HG03108 (cell line): ENCODE results near the gene LHX3.

ENCODE experiments used
- ATAC-seq: cut with Tn5 transposase; IDR thresholded peaks from one replicate; pipeline ENCODE4 v1.9.1; 2021; ENCODE audit warnings: moderate library complexity; ENCODE audit not compliant: unreplicated experiment

Gene LHX3

GRCh38 chr9:136209786-136210185 is 4.9 kb upstream of the LHX3 start:
- no peak for ATAC-seq

GRCh38 chr9:136209232-136209631 is 4.3 kb upstream of the LHX3 start:
- no peak for ATAC-seq

DNA sequence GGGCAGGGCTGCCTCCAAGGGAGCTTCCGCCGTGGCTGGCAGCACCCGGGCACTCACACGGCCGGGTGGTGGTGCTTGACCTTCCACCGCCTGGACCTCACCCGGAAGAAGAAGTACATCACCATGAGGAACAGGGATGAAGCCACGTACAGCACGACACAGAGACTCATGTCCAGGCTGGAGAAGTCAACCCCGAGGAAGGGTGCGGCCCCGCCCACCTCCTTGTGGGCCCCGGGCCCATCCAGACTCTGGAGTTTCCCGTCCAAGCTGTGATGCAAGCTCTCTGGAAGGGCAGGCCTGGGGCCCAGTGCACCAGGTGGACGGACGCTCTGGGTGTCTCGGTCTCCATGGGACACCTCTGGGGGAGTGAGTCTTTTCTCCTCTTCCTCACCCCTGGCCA is 3.7 kb upstream of the LHX3 start:
- ATAC-seq: no peak

GRCh38 chr9:136207616-136208015 is 2.7 kb upstream of the LHX3 start:
- no peak for ATAC-seq

DNA sequence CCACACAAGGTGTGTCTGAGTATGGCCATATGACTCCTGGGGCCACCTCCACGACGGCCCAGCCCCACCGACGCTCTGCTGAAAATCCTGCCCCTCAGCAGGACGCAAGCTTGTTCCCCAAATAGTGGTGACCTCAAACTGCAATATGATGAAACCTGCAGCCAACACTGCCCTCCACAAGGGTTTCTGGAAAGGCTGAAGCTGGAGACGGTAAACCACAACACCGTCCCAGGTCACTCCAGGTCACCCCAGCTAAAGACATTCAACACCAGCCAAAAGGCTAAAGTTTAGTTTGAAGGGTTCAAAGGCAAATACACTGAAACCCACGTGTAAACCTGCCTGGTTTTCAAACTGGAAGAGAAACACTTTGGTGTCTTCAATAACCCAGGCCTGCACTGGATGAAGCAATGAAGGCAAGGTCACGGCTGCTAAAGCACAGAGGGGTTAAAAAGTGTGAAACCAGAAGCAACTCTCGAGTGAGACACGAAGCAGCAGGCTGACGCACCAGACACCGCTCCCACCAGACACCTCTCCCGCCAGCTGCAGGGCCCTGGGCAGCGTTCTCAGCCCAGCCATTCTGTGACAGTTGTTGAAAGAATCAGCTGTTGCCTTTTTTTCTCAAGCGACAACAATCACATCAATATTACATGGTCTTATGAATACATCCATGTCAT is 1.8 kb upstream of the LHX3 start:
- ATAC-seq: no peak

GRCh38 chr9:136205707-136205992 is 722 bp upstream of the LHX3 start:
- ATAC-seq: no peak

DNA sequence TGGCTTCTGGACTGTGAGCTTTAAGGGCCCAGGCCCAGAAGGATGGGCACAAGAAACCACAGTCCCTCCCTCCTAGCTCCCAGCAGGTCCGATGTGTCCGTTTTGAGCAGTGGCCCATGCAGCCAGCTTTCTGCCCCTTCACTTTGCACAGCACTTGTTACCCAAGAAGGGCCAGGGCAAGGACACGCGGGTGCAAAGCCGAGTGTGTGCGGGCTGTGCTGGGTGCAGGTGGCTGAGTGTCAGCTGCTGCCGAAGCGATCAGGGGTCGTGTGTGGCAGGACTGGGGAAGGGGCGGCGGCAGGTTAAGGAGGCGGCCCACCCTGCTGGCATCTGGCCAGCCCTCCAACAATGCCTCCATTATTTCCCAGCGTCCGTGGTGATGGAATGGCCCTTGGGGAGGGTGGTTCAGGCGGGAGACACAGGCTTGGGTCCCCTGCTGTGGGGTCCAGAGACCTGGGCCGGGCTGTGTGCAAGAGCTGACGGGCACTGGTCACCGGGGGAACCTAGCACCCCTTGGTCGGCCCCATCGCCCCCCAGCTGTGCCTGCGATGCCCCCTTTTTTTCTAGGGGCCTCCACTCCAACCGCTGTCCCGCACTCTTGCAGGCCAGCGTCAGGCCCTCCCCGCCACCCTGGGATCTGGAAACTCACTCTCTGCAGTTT is 653 bp downstream of the LHX3 start:
- ATAC-seq: no peak

GRCh38 chr9:136203408-136204144 is 1.4 kb downstream of the LHX3 start:
- no peak for ATAC-seq

DNA sequence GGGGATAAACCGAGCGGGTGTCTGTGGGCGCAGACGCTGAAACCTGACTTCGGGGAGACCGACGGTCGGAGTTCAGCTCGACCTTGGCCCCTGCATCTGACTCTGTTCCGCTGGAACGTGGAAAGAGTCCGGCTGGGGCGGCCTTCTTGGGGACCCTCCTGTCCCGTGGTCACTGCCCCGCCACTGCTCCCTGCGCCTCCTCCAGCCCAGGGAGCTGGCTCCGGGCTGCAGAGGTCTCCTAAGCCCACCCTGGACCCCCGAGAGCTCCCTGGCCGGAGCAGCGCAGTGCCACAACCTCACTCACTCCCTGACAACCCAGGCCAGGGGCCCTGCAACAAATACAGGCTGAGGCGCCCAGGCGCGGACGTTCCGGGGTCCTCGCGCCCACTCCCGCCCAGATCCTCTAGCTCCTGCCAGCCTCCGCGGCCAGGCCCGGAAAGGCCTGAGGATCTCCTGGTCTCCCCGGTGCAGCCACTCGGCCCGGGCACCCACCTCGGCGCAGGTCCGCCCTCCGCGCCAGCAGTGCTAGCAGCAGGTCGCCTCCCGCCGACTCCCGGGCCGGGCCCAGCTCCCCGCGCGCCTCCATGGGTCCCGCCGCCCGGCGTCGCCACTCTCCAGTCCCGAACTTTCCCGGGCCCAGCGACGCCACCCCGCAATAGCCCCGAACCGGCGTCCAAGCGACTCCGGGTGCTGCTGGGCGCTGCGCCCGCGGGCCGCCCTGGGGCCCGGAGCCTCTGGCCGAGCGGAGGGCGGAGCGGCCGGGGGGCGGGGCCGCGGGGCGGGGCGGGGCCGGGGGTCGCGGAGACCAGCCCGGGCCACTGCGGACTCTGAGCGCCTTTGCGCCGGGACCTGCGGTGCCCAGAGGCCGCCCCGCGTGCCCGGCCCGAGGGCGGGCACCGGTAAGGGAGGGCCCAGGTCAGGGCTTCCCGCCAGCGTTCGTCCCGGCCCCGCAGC is 2.2 kb downstream of the LHX3 start:
- ATAC-seq: no peak

- ATAC-seq: no peak
Observed at GRCh38 chr9:136201609-136202453, 3.1 kb downstream of the LHX3 start.

DNA sequence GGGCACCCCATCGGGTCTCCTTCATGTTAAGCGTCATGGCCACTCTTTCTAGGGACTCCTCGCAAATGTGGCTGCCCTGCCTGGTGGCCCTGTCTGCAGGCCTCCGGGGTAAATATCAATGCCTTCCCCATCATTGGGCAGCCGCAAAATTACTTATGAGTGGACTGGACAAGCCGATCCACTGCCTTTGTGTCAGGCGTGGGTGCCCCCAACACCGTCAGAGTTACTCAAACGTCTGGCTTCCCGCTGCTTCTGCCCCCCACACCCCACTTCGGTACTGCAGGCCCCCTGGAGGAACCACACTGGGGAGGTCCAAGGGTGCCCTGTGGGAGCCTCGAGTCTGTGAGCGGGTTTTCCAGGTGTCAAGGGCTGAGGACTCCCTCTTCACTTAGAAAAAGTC is 3.8 kb downstream of the LHX3 start:
- ATAC-seq: no peak

DNA sequence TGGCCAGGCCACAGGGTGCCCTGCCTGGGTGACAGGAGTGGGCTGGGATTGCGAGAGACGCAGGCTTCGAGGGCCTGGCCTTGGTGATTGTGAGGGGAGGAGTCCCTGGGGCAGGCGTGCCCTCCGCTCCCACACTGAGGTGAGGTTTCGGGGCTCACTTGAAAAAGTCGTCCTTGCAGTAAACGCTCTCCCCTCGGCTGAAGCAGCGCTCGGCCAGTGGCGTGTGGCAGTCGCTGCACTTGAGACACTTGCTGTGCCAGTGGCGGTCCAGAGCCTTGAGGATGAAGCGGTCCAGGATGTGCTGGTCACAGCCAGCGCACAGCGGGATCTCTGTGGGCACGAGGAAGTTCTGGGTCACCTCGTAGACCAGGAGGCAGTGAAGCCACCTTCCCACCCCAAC is 4.5 kb downstream of the LHX3 start:
- no peak for ATAC-seq

DNA sequence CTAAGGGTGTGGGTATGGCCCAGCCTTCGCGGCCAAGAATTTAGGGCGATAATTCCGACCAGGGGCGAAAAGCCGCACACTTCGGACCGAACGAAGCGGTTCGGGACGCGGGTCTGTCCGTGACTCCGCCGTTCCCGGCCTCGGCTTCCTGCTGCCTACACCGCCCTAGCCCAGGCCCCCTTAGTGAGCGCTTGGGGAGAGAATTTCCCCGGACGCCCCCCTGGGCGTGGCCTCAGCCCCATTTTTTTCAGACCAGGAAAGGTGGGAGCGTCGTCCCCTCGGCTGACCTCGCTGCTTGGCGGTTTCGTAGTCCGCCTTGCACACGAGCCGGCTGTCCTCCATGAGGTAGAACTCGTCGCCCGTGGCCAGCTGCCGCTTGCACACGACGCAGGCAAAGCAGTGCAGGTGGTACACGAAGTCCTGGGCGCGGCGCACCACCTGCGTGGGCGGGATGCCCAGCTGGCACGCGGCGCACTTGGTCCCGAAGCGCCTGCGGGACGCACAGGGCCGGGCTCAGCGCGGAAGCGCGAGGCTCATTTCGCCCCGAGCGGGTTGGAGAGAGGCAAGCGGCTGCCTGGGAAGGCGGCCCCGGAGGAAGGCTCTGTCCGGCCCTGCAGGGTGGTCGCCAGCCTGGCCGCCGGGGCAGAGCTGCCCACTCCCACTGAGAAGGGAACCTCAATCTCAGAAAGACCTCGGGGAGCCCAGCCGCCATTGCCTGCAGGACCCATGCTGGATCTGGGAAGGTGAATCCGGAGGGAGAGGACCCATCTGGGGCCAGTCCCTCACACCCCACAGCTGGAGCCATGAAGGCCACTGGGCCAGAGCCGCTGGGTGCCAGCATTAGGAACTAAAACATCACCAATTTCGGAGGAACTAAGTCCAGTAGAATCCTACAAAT is 5.3 kb downstream of the LHX3 start:
- ATAC-seq: no peak

DNA sequence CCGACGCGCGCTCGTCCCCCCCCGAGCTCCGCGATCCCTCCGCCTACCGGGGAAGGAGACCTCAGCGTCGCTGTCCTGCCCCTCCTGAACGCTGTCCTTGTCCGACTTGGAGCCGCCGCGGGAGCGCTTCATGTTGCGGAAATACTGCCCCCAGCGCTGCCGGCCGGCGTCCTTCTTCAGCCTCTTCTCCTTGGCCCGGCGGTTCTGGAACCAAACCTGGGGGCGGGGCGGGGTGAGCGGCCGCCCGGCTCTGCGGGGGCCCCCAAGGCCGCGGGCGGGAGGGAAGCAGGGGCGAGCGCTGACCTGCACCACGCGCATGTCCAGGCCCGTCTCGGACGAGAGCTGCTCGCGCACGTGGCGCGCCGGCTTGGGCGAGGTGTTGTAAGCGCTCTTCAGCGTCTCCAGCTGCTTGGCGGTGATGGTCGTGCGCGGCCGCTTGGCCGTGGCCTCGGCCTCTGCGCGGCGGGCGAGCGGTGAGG is 6.3 kb downstream of the LHX3 start:
- ATAC-seq: no peak

GRCh38 chr9:136197930-136198604 is 6.9 kb downstream of the LHX3 start:
- ATAC-seq: no peak

DNA sequence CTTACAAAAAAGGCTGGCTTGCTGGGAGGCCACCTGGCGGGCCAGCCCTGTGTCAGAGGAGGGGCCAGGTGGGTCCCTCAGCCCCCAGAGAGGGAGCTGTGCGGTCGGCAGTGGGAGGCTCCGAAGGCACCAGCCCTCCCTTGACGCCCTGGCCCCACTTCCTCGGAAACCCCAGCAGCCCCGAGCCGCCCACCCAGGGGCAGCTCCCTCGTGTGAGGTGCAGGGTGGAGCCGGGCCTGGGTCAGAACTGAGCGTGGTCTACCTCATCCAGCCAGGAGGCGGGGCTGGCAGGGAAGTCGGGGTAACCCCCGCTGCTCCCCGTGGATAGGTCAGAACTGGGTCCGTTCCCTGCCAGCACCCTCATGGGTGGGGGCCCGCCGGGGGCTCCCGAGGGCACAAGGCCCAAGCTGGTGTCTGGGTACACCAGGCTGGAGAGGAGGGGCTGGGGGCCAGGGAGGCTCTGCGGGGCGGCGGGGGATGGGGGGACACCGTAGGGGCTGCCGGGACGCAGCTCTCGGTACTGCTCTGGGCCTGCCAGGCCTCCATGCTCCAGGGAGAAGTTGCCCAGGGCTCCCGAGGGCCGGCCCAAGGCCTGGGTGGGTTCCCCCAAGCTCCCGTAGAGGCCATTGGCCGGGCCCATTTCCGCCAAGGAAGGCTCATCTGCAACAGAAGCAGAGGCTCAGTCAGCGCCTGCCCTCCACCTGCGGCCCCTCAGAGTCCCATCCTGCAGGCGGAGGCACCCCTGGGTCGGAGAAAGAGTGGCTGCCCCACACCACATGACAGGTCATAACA is 7.6 kb downstream of the LHX3 start:
- ATAC-seq: no peak

- ATAC-seq: no peak
Observed at GRCh38 chr9:136196404-136197083, 8.4 kb downstream of the LHX3 start.
